Measurements from ENCODE around the gene USHBP1. TPM values are rescaled to one million over a fixed set of nuclear protein-coding genes. Genes with fewer than 3 reads are reported as not detected.

The USHBP1 gene
- total RNA-seq, 1 experiment from 2014 or later: 0.15 TPM

- H4K20me1 ChIP-seq (ENCODE audit: insufficient read depth): no peaks in the 10 kb centered on the region
- H3K9me2 ChIP-seq (ENCODE audit: insufficient read depth): no peaks in the 10 kb centered on the region
- peaks cover 0 to 6% of the 10 kb centered on the region in 2 experiments; a peak in 1 of 4 replicates for H3K36me3 ChIP-seq (ENCODE audit: control insufficient read depth in 1 of 2, insufficient read depth in 2 of 2, low read length in 2 of 2)
- DNase-seq (ENCODE audit: low read depth, low spot score) (no peak), ATAC-seq (no peak)
- no peaks in the 10 kb centered on the region for H3K27me3 ChIP-seq (ENCODE audit: insufficient read depth, low read length)
- ChIA-PET RAD21 (ENCODE audit: low non-redundant PET in 1 of 2, low total read pairs in 2 of 2, uncharacterized antibody in 2 of 2, unreplicated experiment in 2 of 2) (no interaction called here), POLR2A (no interaction called here), CTCF (interaction anchor here (0.6 kb wide), 1 partner anchor 218 kb away, joined by 3 read pairs; no protein-coding TSS in a partner anchor)
- H3K4me2 ChIP-seq (ENCODE audit: low read length): no peak overlapping the region
- no peak overlapping the region for H3K4me3 ChIP-seq (replicated peaks in 1 of 2; ENCODE audit: low read depth in 1 of 2, low read length in 2 of 2)
- H3K4me1 ChIP-seq (ENCODE audit: control insufficient read depth in 1 of 2, insufficient read depth in 2 of 2, low read length in 2 of 2): peaks cover 0 to 40% of the 10 kb centered on the region in 2 experiments; a peak in 2 of 4 replicates
- no peak overlapping the region for H2AFZ ChIP-seq (ENCODE audit: low read depth, low read length, poor library complexity, severe bottlenecking)
- BruUV-seq (replicated peaks): no TSS peak
- H3K9ac ChIP-seq (ENCODE audit: low read length): no peak overlapping the region
- TF ChIP-seq FOSL1 (IDR thresholded peaks at IDR 0.05; ENCODE audit: low read depth) (no peak), RAD21 (IDR thresholded peaks at IDR 0.05; ENCODE audit: low read depth) (no peak), EZH2 (IDR thresholded peaks at IDR 0.05) (no peak), SIN3A (IDR thresholded peaks at IDR 0.05; ENCODE audit: low read depth) (no peak), MAX (IDR thresholded peaks at IDR 0.05) (no peak), CTCF (IDR thresholded peaks at IDR 0.05 in 2 of 3, conservative IDR thresholded peaks at IDR 0.05 in 1 of 3; ENCODE audit: borderline replicate concordance in 1 of 3, insufficient read depth in 1 of 3, low read depth in 2 of 3, low read length in 2 of 3) (no peak), TCF7L2 (IDR thresholded peaks at IDR 0.05; ENCODE audit: borderline replicate concordance, extremely low read depth, insufficient read depth, insufficient read length) (no peak), REST (IDR thresholded peaks at IDR 0.05; ENCODE audit: low read depth) (no peak), YY1 (IDR thresholded peaks at IDR 0.05; ENCODE audit: extremely low read depth, insufficient replicate concordance, low read depth, low read length) (no peak), EZH2phosphoT487 (IDR thresholded peaks at IDR 0.05; ENCODE audit: borderline replicate concordance) (no peak), ZFX (IDR thresholded peaks at IDR 0.05) (no peak), ELF1 (IDR thresholded peaks at IDR 0.05; ENCODE audit: borderline replicate concordance, low read depth) (no peak), POLR2A (IDR thresholded peaks at IDR 0.05; ENCODE audit: borderline replicate concordance, extremely low read depth, insufficient read depth, insufficient read length) (no peak), JUND (IDR thresholded peaks at IDR 0.05) (no peak), SP1 (IDR thresholded peaks at IDR 0.05; ENCODE audit: low read depth) (no peak)
- no peaks in the 10 kb centered on the region for H3K9me3 ChIP-seq (ENCODE audit: control insufficient read depth in 1 of 2, insufficient read depth in 1 of 2, low read depth in 1 of 2, low read length in 2 of 2)
- H3K79me2 ChIP-seq (ENCODE audit: insufficient read depth, low read length): peaks cover 12% of the 10 kb centered on the region; the same call in 1 of the 2 replicates
- intact Hi-C loops (cut with micrococcal nuclease): no loop called here
- no peak overlapping the region for H3K27ac ChIP-seq (ENCODE audit: low read depth, low read length)
Observed at GRCh38 chr19:17286263-17286662, 21.7 kb upstream of the USHBP1 start.

Measured in HCT116 (cell line).